Keratinocyte (primary cell): Measurements from ENCODE around the gene GALNT8. TPM values are rescaled to one million over a fixed set of nuclear protein-coding genes. Genes with fewer than 3 reads are reported as not detected.

Experiments
- DNase-seq: peaks from one replicate; pipeline ENCODE4 v3.0.0-alpha.2; 2011; ENCODE audit warnings: low read depth, missing footprints, low spot score
- FAIRE-seq: peaks from 2 replicates; lab custom pipeline; 2011; peaks lifted over from hg19 to GRCh38; lab: Jason Lieb, UNC
- H2AFZ ChIP-seq: 2 replicates; pipeline ENCODE4 v1.6.0; 2012; ENCODE audit warnings: low read length, control low read depth, inconsistent platforms; ENCODE audit not compliant: control insufficient read depth
- H3K27ac ChIP-seq: 2 replicates; pipeline ENCODE4 v1.5.1; 2011; ENCODE audit warnings: low read length; ENCODE audit not compliant: control insufficient read depth, insufficient read depth
- H3K27me3 ChIP-seq: 3 replicates; pipeline ENCODE4 v1.6.0; 2011; ENCODE audit warnings: low read length; ENCODE audit not compliant: control insufficient read depth, insufficient read depth; ENCODE audit errors: extremely low read depth
- H3K36me3 ChIP-seq, 2 experiments: 2 replicates in 1 of 2; 3 replicates in 1 of 2; pipeline ENCODE4 v1.5.1; 2011; ENCODE audit warnings: low read length in 2 of 2, mild to moderate bottlenecking in 1 of 2; ENCODE audit not compliant: control insufficient read depth in 2 of 2, insufficient read depth in 2 of 2; ENCODE audit errors: extremely low read depth in 1 of 2
- H3K4me1 ChIP-seq: 3 replicates; pipeline ENCODE4 v1.5.1; 2011; ENCODE audit warnings: low read length; ENCODE audit not compliant: control insufficient read depth, insufficient read depth; ENCODE audit errors: extremely low read depth
- H3K4me2 ChIP-seq: 3 replicates; pipeline ENCODE4 v1.6.0; 2011; ENCODE audit warnings: low read depth, low read length; ENCODE audit not compliant: control insufficient read depth, insufficient read depth; ENCODE audit errors: extremely low read depth
- H3K4me3 ChIP-seq, 3 experiments: fragments of 200-600 bp in 1 of 3; sonication (generic) in 1 of 3; 2 replicates in 2 of 3; 3 replicates in 1 of 3; pipeline ENCODE4 v1.5.1; 2011 to 2016; ENCODE audit warnings: low read length in 3 of 3, mild to moderate bottlenecking in 3 of 3, control low read depth in 2 of 3, inconsistent platforms in 1 of 3, low read depth in 1 of 3, mixed read lengths in 1 of 3, mixed run types in 1 of 3, moderate library complexity in 1 of 3; ENCODE audit not compliant: control insufficient read depth in 2 of 3, insufficient read depth in 2 of 3; ENCODE audit errors: extremely low read depth in 1 of 3
- H3K79me2 ChIP-seq: 2 replicates; pipeline ENCODE4 v1.6.0; 2012; ENCODE audit warnings: low read length; ENCODE audit not compliant: control insufficient read depth, insufficient read depth
- H3K9ac ChIP-seq: 3 replicates; pipeline ENCODE4 v1.6.0; 2011; ENCODE audit warnings: low read length; ENCODE audit not compliant: control insufficient read depth, insufficient read depth; ENCODE audit errors: extremely low read depth
- H3K9me1 ChIP-seq: 3 replicates; pipeline ENCODE4 v1.6.0; 2011; ENCODE audit warnings: low read length; ENCODE audit not compliant: control insufficient read depth, insufficient read depth; ENCODE audit errors: extremely low read depth
- H3K9me3 ChIP-seq: 2 replicates; pipeline ENCODE4 v1.5.1; 2012; ENCODE audit warnings: low read depth, low read length; ENCODE audit not compliant: control insufficient read depth
- H4K20me1 ChIP-seq: 3 replicates; pipeline ENCODE4 v1.6.0; 2011; ENCODE audit warnings: low read length; ENCODE audit not compliant: control insufficient read depth, insufficient read depth; ENCODE audit errors: extremely low read depth
- EZH2 ChIP-seq: IDR thresholded peaks from one replicate; pipeline ENCODE4 v1.6.1; 2012; ENCODE audit warnings: inconsistent platforms, mild to moderate bottlenecking, low read length, moderate library complexity
- dilution Hi-C: fragments of 300-500 bp; cut with MboI; formaldehyde crosslinking; loops from one replicate; pipeline ENCODE4 v1.7.0; 2020; ENCODE audit warnings: low sequenced_read_pairs; ENCODE audit not compliant: extremely low pct_ligation_motif_present
- polyA plus RNA-seq, 5 experiments: library from polyadenylated mRNA; depleted of rRNA in 3 of 5; stranded (reverse) in 3 of 5; stranded (forward) in 1 of 5; unstranded in 1 of 5; fragments of >200 nt; gene quantifications; 1 replicate in 1 of 5; 2 replicates in 3 of 5; 3 replicates in 1 of 5; pipeline versions ENCODE4 v1.2.1 to v1.2.3, GENCODE V29; 2011 to 2012; ENCODE audit warnings: missing spikeins in 2 of 5, low read depth in 1 of 5, low replicate concordance in 1 of 5
- TF ChIP-seq, protein P1 (sequence below), 3 experiments: IDR thresholded peaks in 1 of 3; conservative IDR thresholded peaks in 1 of 3; optimal IDR thresholded peaks in 1 of 3; 2 replicates in 2 of 3; 3 replicates in 1 of 3; pipeline versions ENCODE3 to v1.5.1; 2011; ENCODE audit warnings: low read length in 3 of 3, mild to moderate bottlenecking in 3 of 3, moderate library complexity in 2 of 3, control low read depth in 1 of 3, inconsistent platforms in 1 of 3; ENCODE audit not compliant: insufficient read depth in 2 of 3; ENCODE audit errors: extremely low read depth in 1 of 3

The GALNT8 gene
- polyA plus RNA-seq, 1 donor (not counting 4 experiments of a cell fraction or from before 2014, with no cell fraction given), result 0.10 TPM

- H3K4me3 ChIP-seq, result no peak overlapping the region
- TF ChIP-seq, protein P1, sequence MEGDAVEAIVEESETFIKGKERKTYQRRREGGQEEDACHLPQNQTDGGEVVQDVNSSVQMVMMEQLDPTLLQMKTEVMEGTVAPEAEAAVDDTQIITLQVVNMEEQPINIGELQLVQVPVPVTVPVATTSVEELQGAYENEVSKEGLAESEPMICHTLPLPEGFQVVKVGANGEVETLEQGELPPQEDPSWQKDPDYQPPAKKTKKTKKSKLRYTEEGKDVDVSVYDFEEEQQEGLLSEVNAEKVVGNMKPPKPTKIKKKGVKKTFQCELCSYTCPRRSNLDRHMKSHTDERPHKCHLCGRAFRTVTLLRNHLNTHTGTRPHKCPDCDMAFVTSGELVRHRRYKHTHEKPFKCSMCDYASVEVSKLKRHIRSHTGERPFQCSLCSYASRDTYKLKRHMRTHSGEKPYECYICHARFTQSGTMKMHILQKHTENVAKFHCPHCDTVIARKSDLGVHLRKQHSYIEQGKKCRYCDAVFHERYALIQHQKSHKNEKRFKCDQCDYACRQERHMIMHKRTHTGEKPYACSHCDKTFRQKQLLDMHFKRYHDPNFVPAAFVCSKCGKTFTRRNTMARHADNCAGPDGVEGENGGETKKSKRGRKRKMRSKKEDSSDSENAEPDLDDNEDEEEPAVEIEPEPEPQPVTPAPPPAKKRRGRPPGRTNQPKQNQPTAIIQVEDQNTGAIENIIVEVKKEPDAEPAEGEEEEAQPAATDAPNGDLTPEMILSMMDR (optimal IDR thresholded peaks at IDR 0.05 in 1 of 3, IDR thresholded peaks at IDR 0.05 in 1 of 3, conservative IDR thresholded peaks at IDR 0.05 in 1 of 3; ENCODE audit: extremely low read depth in 1 of 3, insufficient read depth in 2 of 3, low read length in 3 of 3), result no peak
- TF ChIP-seq EZH2, result no peak
- H3K9me3 ChIP-seq, result no peaks in the 10 kb centered on the region
- no peaks in the 10 kb centered on the region for H4K20me1 ChIP-seq
- no peaks in the 10 kb centered on the region for H3K9me1 ChIP-seq
- no peaks in the 10 kb centered on the region for H3K27me3 ChIP-seq
- no peaks in the 10 kb centered on the region for H3K79me2 ChIP-seq
- H2AFZ ChIP-seq, result no peak overlapping the region
- H3K27ac ChIP-seq, result no peak overlapping the region
- dilution Hi-C loops, result no loop called here
- no peaks in the 10 kb centered on the region for H3K36me3 ChIP-seq
- H3K4me1 ChIP-seq, result no peaks in the 10 kb centered on the region
- FAIRE-seq, result no peak
- no peak overlapping the region for H3K9ac ChIP-seq
- DNase-seq, result no peak
- no peak overlapping the region for H3K4me2 ChIP-seq
Measured at GRCh38 chr12:4705824-4706223, 14.4 kb upstream of the GALNT8 start.

GRCh38 chr12:4707306-4707705 lies 12.9 kb upstream of the GALNT8 start:
- Histone ChIP-seq H3K9ac (no peak overlapping the region), H3K4me1 (no peaks in the 10 kb centered on the region), H3K36me3 (no peaks in the 10 kb centered on the region), H3K4me3 (no peak overlapping the region), H3K9me1 (no peaks in the 10 kb centered on the region), H3K27me3 (no peaks in the 10 kb centered on the region), H4K20me1 (no peaks in the 10 kb centered on the region), H3K4me2 (no peak overlapping the region), H3K9me3 (no peaks in the 10 kb centered on the region), H3K27ac (no peak overlapping the region), H2AFZ (no peak overlapping the region), H3K79me2 (no peaks in the 10 kb centered on the region)
- no peak for TF ChIP-seq EZH2
- TF ChIP-seq, protein P1 (optimal IDR thresholded peaks at IDR 0.05 in 1 of 3, IDR thresholded peaks at IDR 0.05 in 1 of 3, conservative IDR thresholded peaks at IDR 0.05 in 1 of 3; ENCODE audit: extremely low read depth in 1 of 3, insufficient read depth in 2 of 3, low read length in 3 of 3), result no peak
- DNase-seq (no peak), FAIRE-seq (no peak)
- dilution Hi-C loops, result no loop called here
